Panc1 (cell line): ENCODE data around the gene CHIC2.

ENCODE experiments used
- CTCF ChIP-seq: fragments of 450-650 bp; IDR thresholded peaks from 2 replicates; pipeline ENCODE4 v1.5.1; 2017; ENCODE audit warnings: mild to moderate bottlenecking
- SIN3A ChIP-seq: IDR thresholded peaks from 2 replicates; pipeline ENCODE4 v1.6.1; 2012; ENCODE audit warnings: low read depth, mild to moderate bottlenecking, low read length, moderate library complexity, borderline replicate concordance; ENCODE audit not compliant: insufficient read depth

GRCh38 chr4:54014666-54015160 lies 49.7 kb downstream of the CHIC2 start:
- no peak for TF ChIP-seq SIN3A
- no peak for TF ChIP-seq CTCF
